ENCODE measurements around the gene COL23A1. TPM values are rescaled to one million over a fixed set of nuclear protein-coding genes. Genes with fewer than 3 reads are reported as not detected.
A peak's percentile ranks its signal among the peaks of the same experiment; 100 is the strongest.

Gene COL23A1
- total RNA-seq, 1 experiment from 2014 or later: 15.0 TPM

GRCh38 chr5:178423431-178423830 lies 166.8 kb downstream of the COL23A1 start:
- Mint-ChIP-seq H3K4me3 (no peak overlapping the region), H3K9me3 (no peaks in the 10 kb centered on the region), H3K27me3 (ENCODE audit: low read depth) (no peaks in the 10 kb centered on the region), H3K27ac (no peak overlapping the region; the same call in 1 of the 2 replicates), H3K36me3 (no peaks in the 10 kb centered on the region), H3K4me1 (peaks cover 41% of the 10 kb centered on the region)
- ATAC-seq (no peak), DNase-seq (ENCODE audit: low spot score) (no peak)
- TF ChIP-seq, protein P1, sequence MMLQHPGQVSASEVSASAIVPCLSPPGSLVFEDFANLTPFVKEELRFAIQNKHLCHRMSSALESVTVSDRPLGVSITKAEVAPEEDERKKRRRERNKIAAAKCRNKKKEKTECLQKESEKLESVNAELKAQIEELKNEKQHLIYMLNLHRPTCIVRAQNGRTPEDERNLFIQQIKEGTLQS (CRISPR knock-in tag; conservative IDR thresholded peaks at IDR 0.05): no peak
- TF ChIP-seq, protein P2, sequence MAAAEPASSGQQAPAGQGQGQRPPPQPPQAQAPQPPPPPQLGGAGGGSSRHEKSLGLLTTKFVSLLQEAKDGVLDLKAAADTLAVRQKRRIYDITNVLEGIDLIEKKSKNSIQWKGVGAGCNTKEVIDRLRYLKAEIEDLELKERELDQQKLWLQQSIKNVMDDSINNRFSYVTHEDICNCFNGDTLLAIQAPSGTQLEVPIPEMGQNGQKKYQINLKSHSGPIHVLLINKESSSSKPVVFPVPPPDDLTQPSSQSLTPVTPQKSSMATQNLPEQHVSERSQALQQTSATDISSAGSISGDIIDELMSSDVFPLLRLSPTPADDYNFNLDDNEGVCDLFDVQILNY (CRISPR knock-in tag; IDR thresholded peaks at IDR 0.05): no peak
- no peak for TF ChIP-seq CREM (CRISPR knock-in tag; IDR thresholded peaks at IDR 0.05)
- TF ChIP-seq STAT6 (CRISPR knock-in tag; conservative IDR thresholded peaks at IDR 0.05; ENCODE audit: low read depth): no peak
- TF ChIP-seq ZNF317 (CRISPR knock-in tag; IDR thresholded peaks at IDR 0.05; ENCODE audit: borderline replicate concordance, low read depth): no peak
- no peak for TF ChIP-seq NFATC4 (CRISPR knock-in tag; IDR thresholded peaks at IDR 0.05)
- no peak for TF ChIP-seq ATF2 (CRISPR knock-in tag; IDR thresholded peaks at IDR 0.05; ENCODE audit: borderline replicate concordance, low read depth)
- TF ChIP-seq KAT7 (CRISPR knock-in tag; IDR thresholded peaks at IDR 0.05; ENCODE audit: borderline replicate concordance): no peak
- TF ChIP-seq, protein P3, sequence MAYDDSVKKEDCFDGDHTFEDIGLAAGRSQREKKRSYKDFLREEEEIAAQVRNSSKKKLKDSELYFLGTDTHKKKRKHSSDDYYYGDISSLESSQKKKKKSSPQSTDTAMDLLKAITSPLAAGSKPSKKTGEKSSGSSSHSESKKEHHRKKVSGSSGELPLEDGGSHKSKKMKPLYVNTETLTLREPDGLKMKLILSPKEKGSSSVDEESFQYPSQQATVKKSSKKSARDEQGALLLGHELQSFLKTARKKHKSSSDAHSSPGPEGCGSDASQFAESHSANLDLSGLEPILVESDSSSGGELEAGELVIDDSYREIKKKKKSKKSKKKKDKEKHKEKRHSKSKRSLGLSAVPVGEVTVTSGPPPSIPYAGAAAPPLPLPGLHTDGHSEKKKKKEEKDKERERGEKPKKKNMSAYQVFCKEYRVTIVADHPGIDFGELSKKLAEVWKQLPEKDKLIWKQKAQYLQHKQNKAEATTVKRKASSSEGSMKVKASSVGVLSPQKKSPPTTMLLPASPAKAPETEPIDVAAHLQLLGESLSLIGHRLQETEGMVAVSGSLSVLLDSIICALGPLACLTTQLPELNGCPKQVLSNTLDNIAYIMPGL (CRISPR knock-in tag; IDR thresholded peaks at IDR 0.05): no peak
- no peak for TF ChIP-seq JUN (CRISPR knock-in tag; IDR thresholded peaks at IDR 0.05)
- TF ChIP-seq NR3C1 (CRISPR knock-in tag; conservative IDR thresholded peaks at IDR 0.05; ENCODE audit: low read depth): no peak
- TF ChIP-seq FOXK1 (CRISPR knock-in tag; IDR thresholded peaks at IDR 0.05): no peak
- no peak for TF ChIP-seq SMAD4 (CRISPR knock-in tag; IDR thresholded peaks at IDR 0.05)
- no peak for TF ChIP-seq GABPB1 (CRISPR knock-in tag; IDR thresholded peaks at IDR 0.05)
- TF ChIP-seq RELA (CRISPR knock-in tag; IDR thresholded peaks at IDR 0.05; ENCODE audit: borderline replicate concordance): no peak
- TF ChIP-seq ZNF121 (CRISPR knock-in tag; IDR thresholded peaks at IDR 0.05): no peak
- ChIA-PET CTCF (interaction anchor here (1.6 kb wide), 1 partner anchor 140 kb away, joined by 7 read pairs; no protein-coding TSS in a partner anchor), POLR2A (no interaction called here)

- Mint-ChIP-seq H3K9me3 (no peaks in the 10 kb centered on the region), H3K27ac (peak overlapping the region; percentile 63; the same call in 1 of the 2 replicates), H3K36me3 (no peaks in the 10 kb centered on the region), H3K27me3 (ENCODE audit: low read depth) (no peaks in the 10 kb centered on the region), H3K4me1 (peaks cover 43% of the 10 kb centered on the region), H3K4me3 (no peak overlapping the region)
- ChIA-PET POLR2A (interaction anchor here (0.6 kb wide), 1 partner anchor 74 kb away, joined by 3 read pairs; no protein-coding TSS in a partner anchor), CTCF (interaction anchor here (1.0 kb wide), 1 partner anchor 188 kb away, joined by 4 read pairs; no protein-coding TSS in a partner anchor)
- DNase-seq (ENCODE audit: low spot score): no peak
- TF ChIP-seq SOX15 (CRISPR knock-in tag; IDR thresholded peaks at IDR 0.05): no peak
- TF ChIP-seq, protein P4, sequence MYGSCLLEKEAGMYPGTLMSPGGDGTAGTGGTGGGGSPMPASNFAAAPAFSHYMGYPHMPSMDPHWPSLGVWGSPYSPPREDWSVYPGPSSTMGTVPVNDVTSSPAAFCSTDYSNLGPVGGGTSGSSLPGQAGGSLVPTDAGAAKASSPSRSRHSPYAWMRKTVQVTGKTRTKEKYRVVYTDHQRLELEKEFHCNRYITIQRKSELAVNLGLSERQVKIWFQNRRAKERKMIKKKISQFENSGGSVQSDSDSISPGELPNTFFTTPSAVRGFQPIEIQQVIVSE (CRISPR knock-in tag; IDR thresholded peaks at IDR 0.05; ENCODE audit: borderline replicate concordance): no peak
- no peak for ATAC-seq
Observed at GRCh38 chr5:178422400-178422775, 167.8 kb downstream of the COL23A1 start.
